ENCODE data around the gene MED12.

DNA sequence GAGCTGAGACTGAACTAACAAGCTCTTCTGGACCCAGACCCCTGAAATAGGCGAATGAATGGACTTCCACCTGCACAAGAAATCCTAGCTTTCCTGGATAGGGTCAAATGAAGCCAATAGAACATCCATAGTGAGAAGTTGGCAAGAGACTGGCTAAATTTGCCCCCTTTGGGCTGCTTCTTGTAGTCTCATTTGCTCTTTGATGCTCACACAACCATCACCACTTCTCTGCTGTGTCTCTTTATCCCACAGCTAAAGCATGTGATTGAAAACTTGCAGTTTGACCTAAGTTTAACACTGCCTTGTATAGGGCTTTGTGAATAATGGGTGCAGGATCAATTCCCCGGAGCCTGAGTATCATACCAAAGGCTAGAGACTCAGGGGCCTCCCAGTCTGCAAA, 64.5 kb downstream of the MED12 start:
- TF ChIP-seq, protein P1, sequence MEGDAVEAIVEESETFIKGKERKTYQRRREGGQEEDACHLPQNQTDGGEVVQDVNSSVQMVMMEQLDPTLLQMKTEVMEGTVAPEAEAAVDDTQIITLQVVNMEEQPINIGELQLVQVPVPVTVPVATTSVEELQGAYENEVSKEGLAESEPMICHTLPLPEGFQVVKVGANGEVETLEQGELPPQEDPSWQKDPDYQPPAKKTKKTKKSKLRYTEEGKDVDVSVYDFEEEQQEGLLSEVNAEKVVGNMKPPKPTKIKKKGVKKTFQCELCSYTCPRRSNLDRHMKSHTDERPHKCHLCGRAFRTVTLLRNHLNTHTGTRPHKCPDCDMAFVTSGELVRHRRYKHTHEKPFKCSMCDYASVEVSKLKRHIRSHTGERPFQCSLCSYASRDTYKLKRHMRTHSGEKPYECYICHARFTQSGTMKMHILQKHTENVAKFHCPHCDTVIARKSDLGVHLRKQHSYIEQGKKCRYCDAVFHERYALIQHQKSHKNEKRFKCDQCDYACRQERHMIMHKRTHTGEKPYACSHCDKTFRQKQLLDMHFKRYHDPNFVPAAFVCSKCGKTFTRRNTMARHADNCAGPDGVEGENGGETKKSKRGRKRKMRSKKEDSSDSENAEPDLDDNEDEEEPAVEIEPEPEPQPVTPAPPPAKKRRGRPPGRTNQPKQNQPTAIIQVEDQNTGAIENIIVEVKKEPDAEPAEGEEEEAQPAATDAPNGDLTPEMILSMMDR (IDR thresholded peaks at IDR 0.05) = no peak
- TF ChIP-seq POLR2A (IDR thresholded peaks at IDR 0.05) (no peak), POLR2AphosphoS5 (IDR thresholded peaks at IDR 0.05) (no peak)
